ENCODE measurements around the gene TAPBP.
"Not testable (repeated sequence)": the region's sequence is repeated elsewhere in the genome, so short reads cannot be mapped to it uniquely, and the experiment has no call there.

GRCh38 chr6:33363486-33363885 is 49.6 kb upstream of the TAPBP start:
- TF ChIP-seq CTCF (IDR thresholded peaks at IDR 0.05; ENCODE audit: low read depth, low read length); MAX (IDR thresholded peaks at IDR 0.05; ENCODE audit: low read depth, low read length); MYC (IDR thresholded peaks at IDR 0.05; ENCODE audit: low read depth, low read length); POLR2A (IDR thresholded peaks at IDR 0.05; ENCODE audit: extremely low read depth, insufficient read length): not testable (repeated sequence)
